ENCODE results near the gene MED10. TPM values are rescaled to one million over a fixed set of nuclear protein-coding genes. Genes with fewer than 3 reads are reported as not detected.

The MED10 gene
- total RNA-seq, 4 donors from 2014 or later, result 14.6 to 29.7 (median 25.7) TPM

DNA sequence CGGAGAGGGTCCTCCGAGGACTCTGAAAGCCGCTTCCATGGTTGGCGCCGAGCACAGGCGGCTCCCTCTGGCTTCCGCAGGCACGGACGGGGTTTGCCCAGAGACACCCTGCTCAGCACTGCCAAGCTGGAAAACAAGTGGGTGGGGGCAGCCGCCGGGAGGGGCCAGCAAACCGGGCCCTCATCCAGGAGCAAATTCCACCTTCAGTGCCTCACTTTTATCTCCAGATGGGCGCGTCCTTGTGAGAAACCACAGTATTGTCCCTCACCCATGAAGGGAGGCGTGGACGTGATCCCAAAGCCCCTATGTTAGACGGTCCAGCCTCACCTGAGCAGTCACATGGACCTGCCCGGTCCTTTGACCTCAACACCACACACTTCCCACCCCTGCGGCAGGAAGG, 29.0 kb downstream of the MED10 start:
- Histone ChIP-seq H3K4me3 (replicated peaks in 1 of 3) (no peak overlapping the region), H3K27me3 (no peaks in the 10 kb centered on the region), H3K4me1 (no peaks in the 10 kb centered on the region), H3K9me3 (no peaks in the 10 kb centered on the region), H3K27ac (no peak overlapping the region), H3K36me3 (no peaks in the 10 kb centered on the region)
- no peak for DNase-seq
- intact Hi-C loops (cut with DNase I), result no loop called here
- WGBS, 2 donors, result 81 to 96% methylated on average over 10 to 17 of the region's 19 CpGs
- TF ChIP-seq POLR2A (IDR thresholded peaks at IDR 0.05), result no peak
- TF ChIP-seq CTCF (IDR thresholded peaks at IDR 0.05), result no peak

DNA sequence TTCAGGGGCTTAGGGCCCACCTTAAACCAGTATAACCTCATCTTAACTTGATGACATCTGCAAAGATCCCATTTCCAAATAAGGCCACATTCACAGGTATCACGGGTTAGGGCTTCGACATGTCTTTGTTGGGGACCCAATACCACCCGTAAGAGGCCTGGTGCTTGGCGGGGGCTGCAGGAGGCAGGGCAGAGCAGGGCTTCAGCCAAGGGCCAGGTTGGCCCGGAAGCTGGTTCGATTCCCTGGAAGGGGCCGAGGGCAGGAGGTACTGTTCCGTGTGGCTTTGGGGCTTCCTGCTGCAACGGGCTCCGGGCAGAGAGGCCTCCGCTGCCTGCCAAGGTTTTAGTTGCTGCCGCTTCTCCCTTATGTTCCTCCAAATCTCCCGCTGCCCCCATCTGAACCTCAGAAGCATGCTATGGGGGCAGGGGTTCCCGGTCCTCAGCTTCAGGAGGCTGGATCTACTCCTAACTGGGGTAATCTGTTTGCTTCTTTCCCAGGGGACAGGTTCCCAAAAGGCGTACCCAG, 29.8 kb downstream of the MED10 start:
- Histone ChIP-seq H3K27me3 (no peaks in the 10 kb centered on the region), H3K27ac (no peak overlapping the region), H3K9me3 (no peaks in the 10 kb centered on the region), H3K36me3 (no peaks in the 10 kb centered on the region), H3K4me1 (no peaks in the 10 kb centered on the region), H3K4me3 (replicated peaks in 1 of 3) (no peak overlapping the region)
- 91 to 94% methylated on average over 7 to 8 of the region's 15 CpGs for WGBS, 2 donors
- DNase-seq, result no peak
- intact Hi-C loops (cut with DNase I), result no loop called here
- TF ChIP-seq POLR2A (IDR thresholded peaks at IDR 0.05) (no peak), CTCF (IDR thresholded peaks at IDR 0.05) (no peak)

DNA sequence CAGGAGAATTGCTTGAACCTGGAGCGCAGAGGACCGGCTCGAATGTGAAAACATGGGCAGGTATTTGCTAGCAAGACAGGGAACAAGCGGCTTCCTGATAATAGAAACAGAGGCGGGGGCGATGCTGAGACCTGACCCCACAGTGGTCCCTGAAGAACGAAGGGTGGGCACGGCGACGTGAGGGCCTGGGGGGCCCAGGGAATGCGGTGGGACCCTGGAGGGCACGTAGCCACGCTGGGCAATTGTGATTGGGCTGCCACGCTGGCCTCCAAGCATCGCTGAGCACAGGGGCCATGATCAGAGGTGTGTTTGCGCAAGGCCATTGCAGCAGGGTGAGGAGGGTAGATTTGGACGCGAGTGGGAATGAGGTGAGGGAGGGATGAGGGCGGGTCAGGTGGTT, 30.7 kb downstream of the MED10 start:
- 91 to 93% methylated on average over 19 of the region's 19 CpGs for WGBS, 2 donors
- Histone ChIP-seq H3K9me3 (no peaks in the 10 kb centered on the region), H3K27me3 (no peaks in the 10 kb centered on the region), H3K27ac (no peak overlapping the region), H3K4me3 (replicated peaks in 1 of 3) (no peak overlapping the region), H3K36me3 (no peaks in the 10 kb centered on the region), H3K4me1 (no peaks in the 10 kb centered on the region)
- TF ChIP-seq POLR2A (IDR thresholded peaks at IDR 0.05) (no peak), CTCF (IDR thresholded peaks at IDR 0.05) (no peak)
- intact Hi-C loops (cut with DNase I), result no loop called here
- no peak for DNase-seq

DNA sequence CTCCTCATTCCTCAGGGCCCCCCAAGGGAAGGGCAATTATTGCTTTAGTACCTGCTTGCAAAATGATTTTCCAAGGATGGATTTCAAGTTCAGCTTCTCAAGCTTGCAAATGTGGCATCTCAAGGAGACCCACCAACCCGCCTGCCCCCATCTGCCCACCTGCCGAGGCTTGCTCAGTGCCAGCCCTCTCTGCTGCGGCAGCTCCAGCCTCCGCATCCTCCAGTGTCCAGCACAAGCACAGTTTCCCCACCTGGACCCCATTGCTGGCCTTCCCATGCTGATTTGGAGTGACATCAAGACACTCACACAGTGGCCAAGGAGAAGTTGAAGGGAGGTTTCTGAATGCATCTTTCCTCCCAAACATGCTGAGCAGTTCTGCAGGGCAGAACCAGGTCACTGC, 31.2 kb downstream of the MED10 start:
- no peaks in the 10 kb centered on the region for H3K4me1 ChIP-seq
- H3K27ac ChIP-seq, result no peak overlapping the region
- H3K9me3 ChIP-seq, result no peaks in the 10 kb centered on the region
- 87 to 92% methylated on average over 4 of the region's 4 CpGs for WGBS, 2 donors
- H3K27me3 ChIP-seq, result no peaks in the 10 kb centered on the region
- no peak overlapping the region for H3K4me3 ChIP-seq (replicated peaks in 1 of 3)
- TF ChIP-seq CTCF (IDR thresholded peaks at IDR 0.05), result no peak
- no peak for TF ChIP-seq POLR2A (IDR thresholded peaks at IDR 0.05)
- intact Hi-C loops (cut with DNase I), result no loop called here
- no peaks in the 10 kb centered on the region for H3K36me3 ChIP-seq
- no peak for DNase-seq

GRCh38 chr5:6344593-6344989, 33.8 kb downstream of the MED10 start:
- intact Hi-C loops (cut with DNase I), result no loop called here
- Histone ChIP-seq H3K27ac (no peak overlapping the region), H3K27me3 (no peaks in the 10 kb centered on the region), H3K36me3 (no peaks in the 10 kb centered on the region), H3K4me3 (replicated peaks in 1 of 3) (no peak overlapping the region), H3K4me1 (no peaks in the 10 kb centered on the region), H3K9me3 (no peaks in the 10 kb centered on the region)
- WGBS, 2 donors, result 70 to 74% methylated on average over 5 of the region's 5 CpGs
- TF ChIP-seq POLR2A (IDR thresholded peaks at IDR 0.05) (no peak), CTCF (IDR thresholded peaks at IDR 0.05) (no peak)
- no peak for DNase-seq

Measured in thyroid gland (tissue), 4 donors.